ENCODE measurements around the gene FERMT3. TPM values are rescaled to one million over a fixed set of nuclear protein-coding genes. Genes with fewer than 3 reads are reported as not detected.

FERMT3 gene
- total and polyA plus RNA-seq, 2 of the 13 experiments (the other 11 are each of a cell fraction or from before 2014, with no cell fraction given): 0.29 TPM; not detected in 1

GRCh38 chr11:64202992-64203391 is 3.5 kb upstream of the FERMT3 start:
- H3K27me3 ChIP-seq (ENCODE audit: control insufficient read depth in 1 of 2, insufficient read depth in 2 of 2, low read length in 2 of 2): no peaks in the 10 kb centered on the region
- 0 out of 2 replicates have a peak, but pooled peaks cover 2% of the 10 kb centered on the region for H4K20me1 ChIP-seq (ENCODE audit: insufficient read depth, low read length)
- H3K4me2 ChIP-seq (ENCODE audit: low read depth, low read length): no peak overlapping the region
- peaks cover 36 to 53% of the 10 kb centered on the region in 2 experiments for H3K36me3 ChIP-seq (replicated peaks in 1 of 2; ENCODE audit: control insufficient read depth in 1 of 2, insufficient read depth in 2 of 2, low read length in 2 of 2)
- no peaks in the 10 kb centered on the region for H3K9me3 ChIP-seq (ENCODE audit: low read length)
- DNase-seq (ENCODE audit: low spot score) (no peak), FAIRE-seq (no peak), ATAC-seq (no peak)
- H3K79me2 ChIP-seq (ENCODE audit: insufficient read depth, low read length): no peaks in the 10 kb centered on the region
- intact Hi-C loops (cut with micrococcal nuclease; ENCODE audit: unreplicated experiment): no loop called here
- BruUV-seq (replicated peaks): no TSS peak
- in situ Hi-C loops (cut with HindIII; ENCODE audit: extremely low pct_ligation_motif_present, low pct_unique_long_range_greater_than_20kb): no loop called here
- no peak overlapping the region for H3K4me3 ChIP-seq (replicated peaks in 1 of 3; ENCODE audit: insufficient read depth in 1 of 3, low read depth in 2 of 3, low read length in 3 of 3)
- no peak overlapping the region for H3K27ac ChIP-seq (ENCODE audit: extremely low read length, insufficient read depth, low read length)
- H3K4me1 ChIP-seq (ENCODE audit: insufficient read depth, low read length): peaks cover 17% of the 10 kb centered on the region
- 100% methylated on average over 6 of the region's 9 CpGs for WGBS (ENCODE audit: low lambda C conversion rate)
- POLR2A ChIA-PET: interaction anchor here (3.8 kb wide), 1 partner anchor 18 kb away, joined by 18 read pairs; the partner anchor contains the start of gene STIP1
- CTCF ChIA-PET (ENCODE audit: low intra/inter-chr PET ratio, low total read pairs): no interaction called here
- H3K9ac ChIP-seq (ENCODE audit: insufficient read depth, low read depth, low read length): no peak overlapping the region
- no peak overlapping the region for H2AFZ ChIP-seq (ENCODE audit: low read length)
- TF ChIP-seq, protein P1, sequence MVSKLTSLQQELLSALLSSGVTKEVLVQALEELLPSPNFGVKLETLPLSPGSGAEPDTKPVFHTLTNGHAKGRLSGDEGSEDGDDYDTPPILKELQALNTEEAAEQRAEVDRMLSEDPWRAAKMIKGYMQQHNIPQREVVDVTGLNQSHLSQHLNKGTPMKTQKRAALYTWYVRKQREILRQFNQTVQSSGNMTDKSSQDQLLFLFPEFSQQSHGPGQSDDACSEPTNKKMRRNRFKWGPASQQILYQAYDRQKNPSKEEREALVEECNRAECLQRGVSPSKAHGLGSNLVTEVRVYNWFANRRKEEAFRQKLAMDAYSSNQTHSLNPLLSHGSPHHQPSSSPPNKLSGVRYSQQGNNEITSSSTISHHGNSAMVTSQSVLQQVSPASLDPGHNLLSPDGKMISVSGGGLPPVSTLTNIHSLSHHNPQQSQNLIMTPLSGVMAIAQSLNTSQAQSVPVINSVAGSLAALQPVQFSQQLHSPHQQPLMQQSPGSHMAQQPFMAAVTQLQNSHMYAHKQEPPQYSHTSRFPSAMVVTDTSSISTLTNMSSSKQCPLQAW (CRISPR knock-in tag; IDR thresholded peaks at IDR 0.05): no peak
- TF ChIP-seq, protein P2, sequence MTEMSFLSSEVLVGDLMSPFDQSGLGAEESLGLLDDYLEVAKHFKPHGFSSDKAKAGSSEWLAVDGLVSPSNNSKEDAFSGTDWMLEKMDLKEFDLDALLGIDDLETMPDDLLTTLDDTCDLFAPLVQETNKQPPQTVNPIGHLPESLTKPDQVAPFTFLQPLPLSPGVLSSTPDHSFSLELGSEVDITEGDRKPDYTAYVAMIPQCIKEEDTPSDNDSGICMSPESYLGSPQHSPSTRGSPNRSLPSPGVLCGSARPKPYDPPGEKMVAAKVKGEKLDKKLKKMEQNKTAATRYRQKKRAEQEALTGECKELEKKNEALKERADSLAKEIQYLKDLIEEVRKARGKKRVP (CRISPR knock-in tag; IDR thresholded peaks at IDR 0.05): no peak
- TF ChIP-seq ZHX1 (CRISPR knock-in tag; IDR thresholded peaks at IDR 0.05; ENCODE audit: low read depth) (no peak), ZNF589 (CRISPR knock-in tag; conservative IDR thresholded peaks at IDR 0.05) (no peak), NFIB (CRISPR knock-in tag; IDR thresholded peaks at IDR 0.05; ENCODE audit: borderline replicate concordance) (no peak), SIN3A (IDR thresholded peaks at IDR 0.05; ENCODE audit: borderline replicate concordance, low read depth, low read length) (no peak), ATM (IDR thresholded peaks at IDR 0.05; ENCODE audit: borderline replicate concordance) (no peak), HOXA7 (CRISPR knock-in tag; IDR thresholded peaks at IDR 0.05) (no peak), YY1 (IDR thresholded peaks at IDR 0.05; ENCODE audit: insufficient read depth, insufficient replicate concordance, low read depth, low read length) (no peak), RAD51 (IDR thresholded peaks at IDR 0.05; ENCODE audit: borderline replicate concordance) (no peak), FOXA1 (IDR thresholded peaks at IDR 0.05) (no peak), FOXA1 (CRISPR knock-in tag; IDR thresholded peaks at IDR 0.05) (no peak)
